HEK293 (cell line): ENCODE measurements around the gene FOXO3.
A peak's percentile ranks its signal among the peaks of the same experiment; 100 is the strongest.

ENCODE experiments used
- CTCF ChIA-PET: fragments of 350-600 bp; formaldehyde crosslinking; extraction: SDS; loops from one replicate; lab custom pipeline; 2021; ENCODE audit warnings: antibody characterized with exemption; lab: Yijun Ruan, JAX
- POLR2A ChIA-PET: fragments of 300-600 bp; formaldehyde crosslinking; extraction: SDS; loops from one replicate; lab custom pipeline; 2020; ENCODE audit warnings: antibody characterized with exemption, inconsistent platforms; lab: Yijun Ruan, JAX
- H3K27ac ChIP-seq: fragments of 200-500 bp; sonication (Bioruptor generic); 2 replicates; pipeline ENCODE4 v1.5.1; 2014; ENCODE audit warnings: low read depth, low read length, control low read depth, inconsistent platforms; ENCODE audit errors: extremely low read depth
- H3K36me3 ChIP-seq, 2 experiments: fragments of 200-500 bp in 1 of 2; sonication (Bioruptor generic) in 1 of 2; 1 replicate in 1 of 2; 2 replicates in 1 of 2; pipeline ENCODE4 v1.5.1; 2014 to 2017; ENCODE audit warnings: inconsistent platforms in 2 of 2, low read length in 2 of 2; ENCODE audit not compliant: control insufficient read depth in 2 of 2, insufficient read depth in 1 of 2
- H3K4me1 ChIP-seq: fragments of 200-500 bp; sonication (Bioruptor generic); 2 replicates; pipeline ENCODE4 v1.5.1; 2014; ENCODE audit warnings: mild to moderate bottlenecking, low read length, inconsistent platforms; ENCODE audit not compliant: control insufficient read depth, insufficient read depth
- H3K4me3 ChIP-seq: 2 replicates; pipeline ENCODE4 v1.5.1; 2011; ENCODE audit warnings: low read depth, mild to moderate bottlenecking, control low read depth, low read length, moderate library complexity
- H3K9me3 ChIP-seq: fragments of 200-500 bp; sonication (Bioruptor generic); 2 replicates; pipeline ENCODE4 v1.5.1; 2014; ENCODE audit warnings: low read depth, low read length, inconsistent platforms; ENCODE audit not compliant: control insufficient read depth, insufficient read depth
- GLIS1 ChIP-seq: fragments of 450-650 bp; formaldehyde crosslinking; IDR thresholded peaks from 2 replicates; pipeline ENCODE4 v1.5.1; 2016; ENCODE audit warnings: missing biosample characterization, missing genetic modification characterization
- HOXD13 ChIP-seq: sonication (generic); formaldehyde crosslinking; IDR thresholded peaks from 2 replicates; pipeline ENCODE4 v1.8.0; 2022; ENCODE audit warnings: missing genetic modification reagents, borderline replicate concordance
- IKZF3 ChIP-seq: fragments of 450-650 bp; IDR thresholded peaks from 2 replicates; pipeline ENCODE4 v1.5.0; 2018; ENCODE audit warnings: missing biosample characterization, mild to moderate bottlenecking, missing genetic modification characterization, moderate library complexity
- KLF1 ChIP-seq: fragments of 450-650 bp; formaldehyde crosslinking; IDR thresholded peaks from 2 replicates; pipeline ENCODE4 v1.5.1; 2016; ENCODE audit warnings: missing biosample characterization, missing genetic modification characterization
- KLF10 ChIP-seq: fragments of 450-650 bp; IDR thresholded peaks from 2 replicates; pipeline ENCODE4 v1.5.1; 2018; ENCODE audit warnings: missing biosample characterization, mild to moderate bottlenecking, missing genetic modification characterization
- OSR2 ChIP-seq: fragments of 450-650 bp; formaldehyde crosslinking; IDR thresholded peaks from 2 replicates; pipeline ENCODE4 v1.5.1; 2016; ENCODE audit warnings: missing biosample characterization, missing genetic modification characterization
- SP7 ChIP-seq: fragments of 450-650 bp; formaldehyde crosslinking; IDR thresholded peaks from 2 replicates; pipeline ENCODE4 v1.5.1; 2016; ENCODE audit warnings: missing biosample characterization, missing genetic modification characterization
- TRIM28 ChIP-seq: IDR thresholded peaks from 2 replicates; pipeline ENCODE4 v1.6.1; 2011; ENCODE audit warnings: low read length, control low read depth, borderline replicate concordance
- WT1 ChIP-seq: fragments of 450-650 bp; formaldehyde crosslinking; IDR thresholded peaks from 2 replicates; pipeline ENCODE4 v1.5.1; 2016; ENCODE audit warnings: missing biosample characterization, missing genetic modification characterization
- ZBTB17 ChIP-seq: fragments of 450-650 bp; formaldehyde crosslinking; IDR thresholded peaks from 2 replicates; pipeline ENCODE4 v1.5.1; 2016; ENCODE audit warnings: missing biosample characterization, missing genetic modification characterization
- ZBTB20 ChIP-seq: fragments of 450-650 bp; formaldehyde crosslinking; IDR thresholded peaks from 2 replicates; pipeline ENCODE4 v1.5.1; 2016; ENCODE audit warnings: missing biosample characterization, missing genetic modification characterization
- ZEB2 ChIP-seq: fragments of 450-650 bp; formaldehyde crosslinking; IDR thresholded peaks from 2 replicates; pipeline ENCODE4 v1.5.1; 2016; ENCODE audit warnings: missing biosample characterization, missing genetic modification characterization
- ZNF146 ChIP-seq: fragments of 450-650 bp; formaldehyde crosslinking; IDR thresholded peaks from 2 replicates; pipeline ENCODE4 v1.5.1; 2016; ENCODE audit warnings: missing biosample characterization, missing genetic modification characterization
- ZNF24 ChIP-seq: fragments of 450-650 bp; formaldehyde crosslinking; IDR thresholded peaks from 2 replicates; pipeline ENCODE4 v1.5.1; 2016; ENCODE audit warnings: missing biosample characterization, missing genetic modification characterization
- ZNF394 ChIP-seq: fragments of 450-650 bp; formaldehyde crosslinking; IDR thresholded peaks from 2 replicates; pipeline ENCODE4 v1.5.1; 2016; ENCODE audit warnings: missing biosample characterization, missing genetic modification characterization, mild to moderate bottlenecking, moderate library complexity, borderline replicate concordance
- ZNF501 ChIP-seq: fragments of 450-650 bp; formaldehyde crosslinking; IDR thresholded peaks from 2 replicates; pipeline ENCODE4 v1.5.1; 2016; ENCODE audit warnings: missing biosample characterization, missing genetic modification characterization
- ZNF558 ChIP-seq: fragments of 450-650 bp; formaldehyde crosslinking; IDR thresholded peaks from 2 replicates; pipeline ENCODE4 v1.5.1; 2016; ENCODE audit warnings: missing biosample characterization, missing genetic modification characterization
- ZNF600 ChIP-seq: fragments of 450-650 bp; formaldehyde crosslinking; IDR thresholded peaks from 2 replicates; pipeline ENCODE4 v1.5.1; 2016; ENCODE audit warnings: missing biosample characterization, missing genetic modification characterization
- ZNF629 ChIP-seq: fragments of 450-650 bp; formaldehyde crosslinking; IDR thresholded peaks from 2 replicates; pipeline ENCODE4 v1.5.1; 2017; ENCODE audit warnings: missing biosample characterization, missing genetic modification characterization
- ZNF843 ChIP-seq: fragments of 450-650 bp; formaldehyde crosslinking; IDR thresholded peaks from 2 replicates; pipeline ENCODE4 v1.5.1; 2016; ENCODE audit warnings: missing biosample characterization, missing genetic modification characterization
- ZSCAN30 ChIP-seq: fragments of 450-650 bp; IDR thresholded peaks from 2 replicates; pipeline ENCODE4 v1.5.1; 2018; ENCODE audit warnings: missing biosample characterization, mild to moderate bottlenecking, missing genetic modification characterization, moderate library complexity
- TF ChIP-seq, protein P1 (sequence below): fragments of 450-650 bp; formaldehyde crosslinking; IDR thresholded peaks from 2 replicates; pipeline ENCODE4 v1.5.1; 2017; ENCODE audit warnings: missing biosample characterization, missing genetic modification characterization
- TF ChIP-seq, protein P2 (sequence below): fragments of 450-650 bp; formaldehyde crosslinking; IDR thresholded peaks from 2 replicates; pipeline ENCODE4 v1.5.1; 2016; ENCODE audit warnings: missing biosample characterization, missing genetic modification characterization
- TF ChIP-seq, protein P3 (sequence below): fragments of 450-650 bp; IDR thresholded peaks from 2 replicates; pipeline ENCODE4 v1.5.1; 2018; ENCODE audit warnings: missing biosample characterization, mild to moderate bottlenecking, missing genetic modification characterization
- TF ChIP-seq, protein P4 (sequence below): fragments of 450-650 bp; formaldehyde crosslinking; IDR thresholded peaks from 2 replicates; pipeline ENCODE4 v1.5.1; 2016; ENCODE audit warnings: missing biosample characterization, missing genetic modification characterization
- TF ChIP-seq, protein P5 (sequence below): fragments of 450-650 bp; formaldehyde crosslinking; IDR thresholded peaks from 2 replicates; pipeline ENCODE4 v1.5.1; 2016; ENCODE audit warnings: missing biosample characterization, missing genetic modification characterization, low read depth
- TF ChIP-seq, protein P6 (sequence below): fragments of 450-650 bp; formaldehyde crosslinking; IDR thresholded peaks from 2 replicates; pipeline ENCODE4 v1.5.1; 2016; ENCODE audit warnings: missing biosample characterization, missing genetic modification characterization
- TF ChIP-seq, protein P7 (sequence below): fragments of 450-650 bp; formaldehyde crosslinking; IDR thresholded peaks from 2 replicates; pipeline ENCODE4 v1.5.1; 2016; ENCODE audit warnings: missing biosample characterization, missing genetic modification characterization

Gene FOXO3

DNA sequence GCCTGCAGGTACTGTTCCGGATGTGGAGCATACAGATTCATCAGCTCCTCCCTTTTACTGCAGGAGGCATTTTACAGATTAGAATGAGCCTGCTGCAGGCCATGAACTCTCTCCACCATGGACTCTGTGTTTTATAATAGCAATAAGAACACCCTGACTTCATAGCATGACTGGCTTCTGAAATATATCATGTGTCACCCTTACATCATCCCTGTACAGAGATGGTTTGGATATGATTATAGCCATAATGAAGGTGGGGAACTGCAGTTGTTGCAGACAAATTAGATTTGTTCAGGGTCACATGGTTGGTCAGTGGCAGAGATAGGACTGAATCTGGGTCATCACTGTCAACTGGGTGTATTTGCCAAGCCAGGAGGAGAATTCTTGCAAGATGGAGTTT, 100.7 kb downstream of the FOXO3 start:
- ChIA-PET POLR2A (no interaction called here), CTCF (no interaction called here)
- Histone ChIP-seq H3K27ac (no peak overlapping the region), H3K4me3 (no peak overlapping the region), H3K9me3 (no peaks in the 10 kb centered on the region), H3K4me1 (peaks cover 17% of the 10 kb centered on the region), H3K36me3 (peaks cover 8 to 13% of the 10 kb centered on the region in 2 experiments; a peak in 2 of 3 replicates)
- TF ChIP-seq ZBTB17, result 0 out of 2 replicates have a peak, but pooled peaks have one; percentile 40
- TF ChIP-seq ZNF558 (tag by site-specific recombination), result peak; percentile 81; the same call in 1 of the 2 replicates
- peak; percentile 57; the same call in 1 of the 2 replicates for TF ChIP-seq ZSCAN30 (tag by site-specific recombination)
- TF ChIP-seq ZNF629, result peak; percentile 94
- TF ChIP-seq ZNF24 (tag by site-specific recombination), result peak; percentile 66; the same call in 1 of the 2 replicates
- TF ChIP-seq ZNF146 (tag by site-specific recombination), result no peak
- TF ChIP-seq, protein P1, sequence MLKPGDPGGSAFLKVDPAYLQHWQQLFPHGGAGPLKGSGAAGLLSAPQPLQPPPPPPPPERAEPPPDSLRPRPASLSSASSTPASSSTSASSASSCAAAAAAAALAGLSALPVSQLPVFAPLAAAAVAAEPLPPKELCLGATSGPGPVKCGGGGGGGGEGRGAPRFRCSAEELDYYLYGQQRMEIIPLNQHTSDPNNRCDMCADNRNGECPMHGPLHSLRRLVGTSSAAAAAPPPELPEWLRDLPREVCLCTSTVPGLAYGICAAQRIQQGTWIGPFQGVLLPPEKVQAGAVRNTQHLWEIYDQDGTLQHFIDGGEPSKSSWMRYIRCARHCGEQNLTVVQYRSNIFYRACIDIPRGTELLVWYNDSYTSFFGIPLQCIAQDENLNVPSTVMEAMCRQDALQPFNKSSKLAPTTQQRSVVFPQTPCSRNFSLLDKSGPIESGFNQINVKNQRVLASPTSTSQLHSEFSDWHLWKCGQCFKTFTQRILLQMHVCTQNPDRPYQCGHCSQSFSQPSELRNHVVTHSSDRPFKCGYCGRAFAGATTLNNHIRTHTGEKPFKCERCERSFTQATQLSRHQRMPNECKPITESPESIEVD (tag by site-specific recombination), result 0 out of 2 replicates have a peak, but pooled peaks have one; percentile 29
- peak; percentile 35; the same call in 1 of the 2 replicates for TF ChIP-seq IKZF3 (tag by site-specific recombination)
- peak; percentile 32; the same call in 1 of the 2 replicates for TF ChIP-seq ZNF394 (tag by site-specific recombination)
- TF ChIP-seq, protein P2, sequence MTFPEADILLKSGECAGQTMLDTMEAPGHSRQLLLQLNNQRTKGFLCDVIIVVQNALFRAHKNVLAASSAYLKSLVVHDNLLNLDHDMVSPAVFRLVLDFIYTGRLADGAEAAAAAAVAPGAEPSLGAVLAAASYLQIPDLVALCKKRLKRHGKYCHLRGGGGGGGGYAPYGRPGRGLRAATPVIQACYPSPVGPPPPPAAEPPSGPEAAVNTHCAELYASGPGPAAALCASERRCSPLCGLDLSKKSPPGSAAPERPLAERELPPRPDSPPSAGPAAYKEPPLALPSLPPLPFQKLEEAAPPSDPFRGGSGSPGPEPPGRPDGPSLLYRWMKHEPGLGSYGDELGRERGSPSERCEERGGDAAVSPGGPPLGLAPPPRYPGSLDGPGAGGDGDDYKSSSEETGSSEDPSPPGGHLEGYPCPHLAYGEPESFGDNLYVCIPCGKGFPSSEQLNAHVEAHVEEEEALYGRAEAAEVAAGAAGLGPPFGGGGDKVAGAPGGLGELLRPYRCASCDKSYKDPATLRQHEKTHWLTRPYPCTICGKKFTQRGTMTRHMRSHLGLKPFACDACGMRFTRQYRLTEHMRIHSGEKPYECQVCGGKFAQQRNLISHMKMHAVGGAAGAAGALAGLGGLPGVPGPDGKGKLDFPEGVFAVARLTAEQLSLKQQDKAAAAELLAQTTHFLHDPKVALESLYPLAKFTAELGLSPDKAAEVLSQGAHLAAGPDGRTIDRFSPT, result peak; percentile 33; the same call in 1 of the 2 replicates
- TF ChIP-seq, protein P3, sequence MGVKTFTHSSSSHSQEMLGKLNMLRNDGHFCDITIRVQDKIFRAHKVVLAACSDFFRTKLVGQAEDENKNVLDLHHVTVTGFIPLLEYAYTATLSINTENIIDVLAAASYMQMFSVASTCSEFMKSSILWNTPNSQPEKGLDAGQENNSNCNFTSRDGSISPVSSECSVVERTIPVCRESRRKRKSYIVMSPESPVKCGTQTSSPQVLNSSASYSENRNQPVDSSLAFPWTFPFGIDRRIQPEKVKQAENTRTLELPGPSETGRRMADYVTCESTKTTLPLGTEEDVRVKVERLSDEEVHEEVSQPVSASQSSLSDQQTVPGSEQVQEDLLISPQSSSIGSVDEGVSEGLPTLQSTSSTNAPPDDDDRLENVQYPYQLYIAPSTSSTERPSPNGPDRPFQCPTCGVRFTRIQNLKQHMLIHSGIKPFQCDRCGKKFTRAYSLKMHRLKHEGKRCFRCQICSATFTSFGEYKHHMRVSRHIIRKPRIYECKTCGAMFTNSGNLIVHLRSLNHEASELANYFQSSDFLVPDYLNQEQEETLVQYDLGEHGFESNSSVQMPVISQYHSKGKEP (tag by site-specific recombination), result peak; percentile 60; the same call in 1 of the 2 replicates
- TF ChIP-seq KLF1 (tag by site-specific recombination), result no peak
- TF ChIP-seq ZBTB20 (tag by site-specific recombination), result peak; percentile 89
- peak; percentile 44; the same call in 1 of the 2 replicates for TF ChIP-seq KLF10 (tag by site-specific recombination)
- TF ChIP-seq ZNF600 (tag by site-specific recombination), result peak; percentile 83
- TF ChIP-seq HOXD13 (CRISPR knock-in tag), result no peak
- TF ChIP-seq SP7 (tag by site-specific recombination), result peak; percentile 92
- TF ChIP-seq, protein P4, sequence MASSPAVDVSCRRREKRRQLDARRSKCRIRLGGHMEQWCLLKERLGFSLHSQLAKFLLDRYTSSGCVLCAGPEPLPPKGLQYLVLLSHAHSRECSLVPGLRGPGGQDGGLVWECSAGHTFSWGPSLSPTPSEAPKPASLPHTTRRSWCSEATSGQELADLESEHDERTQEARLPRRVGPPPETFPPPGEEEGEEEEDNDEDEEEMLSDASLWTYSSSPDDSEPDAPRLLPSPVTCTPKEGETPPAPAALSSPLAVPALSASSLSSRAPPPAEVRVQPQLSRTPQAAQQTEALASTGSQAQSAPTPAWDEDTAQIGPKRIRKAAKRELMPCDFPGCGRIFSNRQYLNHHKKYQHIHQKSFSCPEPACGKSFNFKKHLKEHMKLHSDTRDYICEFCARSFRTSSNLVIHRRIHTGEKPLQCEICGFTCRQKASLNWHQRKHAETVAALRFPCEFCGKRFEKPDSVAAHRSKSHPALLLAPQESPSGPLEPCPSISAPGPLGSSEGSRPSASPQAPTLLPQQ, result peak; percentile 45; the same call in 1 of the 2 replicates
- 0 out of 2 replicates have a peak, but pooled peaks have one; percentile 60 for TF ChIP-seq ZNF843
- peak; percentile 87 for TF ChIP-seq OSR2
- no peak for TF ChIP-seq GLIS1 (tag by site-specific recombination)
- TF ChIP-seq TRIM28, result peak; percentile 72; the same call in 1 of the 2 replicates
- peak; percentile 16; the same call in 1 of the 2 replicates for TF ChIP-seq WT1 (tag by site-specific recombination)
- TF ChIP-seq, protein P5, sequence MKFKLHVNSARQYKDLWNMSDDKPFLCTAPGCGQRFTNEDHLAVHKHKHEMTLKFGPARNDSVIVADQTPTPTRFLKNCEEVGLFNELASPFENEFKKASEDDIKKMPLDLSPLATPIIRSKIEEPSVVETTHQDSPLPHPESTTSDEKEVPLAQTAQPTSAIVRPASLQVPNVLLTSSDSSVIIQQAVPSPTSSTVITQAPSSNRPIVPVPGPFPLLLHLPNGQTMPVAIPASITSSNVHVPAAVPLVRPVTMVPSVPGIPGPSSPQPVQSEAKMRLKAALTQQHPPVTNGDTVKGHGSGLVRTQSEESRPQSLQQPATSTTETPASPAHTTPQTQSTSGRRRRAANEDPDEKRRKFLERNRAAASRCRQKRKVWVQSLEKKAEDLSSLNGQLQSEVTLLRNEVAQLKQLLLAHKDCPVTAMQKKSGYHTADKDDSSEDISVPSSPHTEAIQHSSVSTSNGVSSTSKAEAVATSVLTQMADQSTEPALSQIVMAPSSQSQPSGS (tag by site-specific recombination), result peak; percentile 64; the same call in 1 of the 2 replicates
- peak; percentile 54; the same call in 1 of the 2 replicates for TF ChIP-seq ZNF501 (tag by site-specific recombination)
- peak; percentile 83 for TF ChIP-seq ZEB2 (tag by site-specific recombination)
- TF ChIP-seq, protein P6, sequence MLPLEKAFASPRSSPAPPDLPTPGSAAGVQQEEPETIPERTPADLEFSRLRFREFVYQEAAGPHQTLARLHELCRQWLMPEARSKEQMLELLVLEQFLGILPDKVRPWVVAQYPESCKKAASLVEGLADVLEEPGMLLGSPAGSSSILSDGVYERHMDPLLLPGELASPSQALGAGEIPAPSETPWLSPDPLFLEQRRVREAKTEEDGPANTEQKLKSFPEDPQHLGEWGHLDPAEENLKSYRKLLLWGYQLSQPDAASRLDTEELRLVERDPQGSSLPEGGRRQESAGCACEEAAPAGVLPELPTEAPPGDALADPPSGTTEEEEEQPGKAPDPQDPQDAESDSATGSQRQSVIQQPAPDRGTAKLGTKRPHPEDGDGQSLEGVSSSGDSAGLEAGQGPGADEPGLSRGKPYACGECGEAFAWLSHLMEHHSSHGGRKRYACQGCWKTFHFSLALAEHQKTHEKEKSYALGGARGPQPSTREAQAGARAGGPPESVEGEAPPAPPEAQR (tag by site-specific recombination), result no peak
- TF ChIP-seq, protein P7, sequence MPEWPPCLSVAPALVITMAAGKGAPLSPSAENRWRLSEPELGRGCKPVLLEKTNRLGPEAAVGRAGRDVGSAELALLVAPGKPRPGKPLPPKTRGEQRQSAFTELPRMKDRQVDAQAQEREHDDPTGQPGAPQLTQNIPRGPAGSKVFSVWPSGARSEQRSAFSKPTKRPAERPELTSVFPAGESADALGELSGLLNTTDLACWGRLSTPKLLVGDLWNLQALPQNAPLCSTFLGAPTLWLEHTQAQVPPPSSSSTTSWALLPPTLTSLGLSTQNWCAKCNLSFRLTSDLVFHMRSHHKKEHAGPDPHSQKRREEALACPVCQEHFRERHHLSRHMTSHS (tag by site-specific recombination), result no peak
